ENCODE measurements around the gene CD101.

DNA sequence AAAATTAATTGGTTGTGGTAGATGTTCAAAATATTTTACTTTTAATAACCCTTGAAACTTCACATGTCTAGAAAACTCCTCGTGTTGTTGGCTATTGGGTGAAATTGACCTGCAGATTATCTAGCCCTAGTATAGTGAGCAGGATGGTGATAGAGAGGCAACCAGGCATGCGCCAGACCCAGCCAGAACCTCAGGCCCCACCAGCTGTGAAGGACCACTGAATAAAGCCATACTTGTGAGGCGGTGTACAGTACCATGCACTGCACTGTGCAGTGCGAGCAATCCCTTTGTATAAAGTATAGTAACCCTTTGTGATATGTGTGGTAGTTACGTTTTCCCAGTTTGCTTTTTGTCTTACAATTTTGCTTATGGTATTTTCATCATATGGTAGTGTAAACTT is 67.0 kb downstream of the CD101 start:
- TF ChIP-seq PAX5 (IDR thresholded peaks at IDR 0.05; ENCODE audit: insufficient read depth, low read length, severe bottlenecking): no peak
- TF ChIP-seq POLR2A (IDR thresholded peaks at IDR 0.05; ENCODE audit: low read depth, low read length): no peak
